ENCODE results near the gene LUC7L.
"Not testable (repeated sequence)": the region's sequence is repeated elsewhere in the genome, so short reads cannot be mapped to it uniquely, and the experiment has no call there.

LUC7L gene

DNA sequence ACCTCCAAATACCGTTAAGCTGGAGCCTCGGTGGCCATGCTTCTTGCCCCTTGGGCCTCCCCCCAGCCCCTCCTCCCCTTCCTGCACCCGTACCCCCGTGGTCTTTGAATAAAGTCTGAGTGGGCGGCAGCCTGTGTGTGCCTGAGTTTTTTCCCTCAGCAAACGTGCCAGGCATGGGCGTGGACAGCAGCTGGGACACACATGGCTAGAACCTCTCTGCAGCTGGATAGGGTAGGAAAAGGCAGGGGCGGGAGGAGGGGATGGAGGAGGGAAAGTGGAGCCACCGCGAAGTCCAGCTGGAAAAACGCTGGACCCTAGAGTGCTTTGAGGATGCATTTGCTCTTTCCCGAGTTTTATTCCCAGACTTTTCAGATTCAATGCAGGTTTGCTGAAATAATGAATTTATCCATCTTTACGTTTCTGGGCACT lies 51.8 kb downstream of the LUC7L start:
- Mint-ChIP-seq H3K9me3 (no peaks in the 10 kb centered on the region), H3K4me3 (peak overlapping the region; percentile 45), H3K27me3 (ENCODE audit: low read depth, poor library complexity) (peaks cover 66% of the 10 kb centered on the region), H3K4me1 (no peaks in the 10 kb centered on the region), H3K36me3 (ENCODE audit: low read depth) (no peaks in the 10 kb centered on the region), H3K27ac (no peak overlapping the region)
- DNase-seq, result no peak
- TF ChIP-seq, protein P1, sequence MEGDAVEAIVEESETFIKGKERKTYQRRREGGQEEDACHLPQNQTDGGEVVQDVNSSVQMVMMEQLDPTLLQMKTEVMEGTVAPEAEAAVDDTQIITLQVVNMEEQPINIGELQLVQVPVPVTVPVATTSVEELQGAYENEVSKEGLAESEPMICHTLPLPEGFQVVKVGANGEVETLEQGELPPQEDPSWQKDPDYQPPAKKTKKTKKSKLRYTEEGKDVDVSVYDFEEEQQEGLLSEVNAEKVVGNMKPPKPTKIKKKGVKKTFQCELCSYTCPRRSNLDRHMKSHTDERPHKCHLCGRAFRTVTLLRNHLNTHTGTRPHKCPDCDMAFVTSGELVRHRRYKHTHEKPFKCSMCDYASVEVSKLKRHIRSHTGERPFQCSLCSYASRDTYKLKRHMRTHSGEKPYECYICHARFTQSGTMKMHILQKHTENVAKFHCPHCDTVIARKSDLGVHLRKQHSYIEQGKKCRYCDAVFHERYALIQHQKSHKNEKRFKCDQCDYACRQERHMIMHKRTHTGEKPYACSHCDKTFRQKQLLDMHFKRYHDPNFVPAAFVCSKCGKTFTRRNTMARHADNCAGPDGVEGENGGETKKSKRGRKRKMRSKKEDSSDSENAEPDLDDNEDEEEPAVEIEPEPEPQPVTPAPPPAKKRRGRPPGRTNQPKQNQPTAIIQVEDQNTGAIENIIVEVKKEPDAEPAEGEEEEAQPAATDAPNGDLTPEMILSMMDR (IDR thresholded peaks at IDR 0.05), result no peak

DNA sequence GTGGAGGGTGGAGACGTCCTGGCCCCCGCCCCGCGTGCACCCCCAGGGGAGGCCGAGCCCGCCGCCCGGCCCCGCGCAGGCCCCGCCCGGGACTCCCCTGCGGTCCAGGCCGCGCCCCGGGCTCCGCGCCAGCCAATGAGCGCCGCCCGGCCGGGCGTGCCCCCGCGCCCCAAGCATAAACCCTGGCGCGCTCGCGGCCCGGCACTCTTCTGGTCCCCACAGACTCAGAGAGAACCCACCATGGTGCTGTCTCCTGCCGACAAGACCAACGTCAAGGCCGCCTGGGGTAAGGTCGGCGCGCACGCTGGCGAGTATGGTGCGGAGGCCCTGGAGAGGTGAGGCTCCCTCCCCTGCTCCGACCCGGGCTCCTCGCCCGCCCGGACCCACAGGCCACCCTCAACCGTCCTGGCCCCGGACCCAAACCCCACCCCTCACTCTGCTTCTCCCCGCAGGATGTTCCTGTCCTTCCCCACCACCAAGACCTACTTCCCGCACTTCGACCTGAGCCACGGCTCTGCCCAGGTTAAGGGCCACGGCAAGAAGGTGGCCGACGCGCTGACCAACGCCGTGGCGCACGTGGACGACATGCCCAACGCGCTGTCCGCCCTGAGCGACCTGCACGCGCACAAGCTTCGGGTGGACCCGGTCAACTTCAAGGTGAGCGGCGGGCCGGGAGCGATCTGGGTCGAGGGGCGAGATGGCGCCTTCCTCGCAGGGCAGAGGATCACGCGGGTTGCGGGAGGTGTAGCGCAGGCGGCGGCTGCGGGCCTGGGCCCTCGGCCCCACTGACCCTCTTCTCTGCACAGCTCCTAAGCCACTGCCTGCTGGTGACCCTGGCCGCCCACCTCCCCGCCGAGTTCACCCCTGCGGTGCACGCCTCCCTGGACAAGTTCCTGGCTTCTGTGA lies 52.5 kb downstream of the LUC7L start, which contains the start of gene HBA1:
Gene HBA1 (plus strand): TSS at position 204 of the 906 bp plus-strand sequence. CDS start 37 bp downstream, at position 241.
- H3K4me3 Mint-ChIP-seq, result peak within 1 kb of the TSS; percentile 45
- not testable (repeated sequence) for H3K9me3 Mint-ChIP-seq; H3K27ac Mint-ChIP-seq; DNase-seq; H3K36me3 Mint-ChIP-seq (ENCODE audit: low read depth); H3K4me1 Mint-ChIP-seq
- peaks cover 72% of the 10 kb centered on the region for H3K27me3 Mint-ChIP-seq (ENCODE audit: low read depth, poor library complexity)

DNA sequence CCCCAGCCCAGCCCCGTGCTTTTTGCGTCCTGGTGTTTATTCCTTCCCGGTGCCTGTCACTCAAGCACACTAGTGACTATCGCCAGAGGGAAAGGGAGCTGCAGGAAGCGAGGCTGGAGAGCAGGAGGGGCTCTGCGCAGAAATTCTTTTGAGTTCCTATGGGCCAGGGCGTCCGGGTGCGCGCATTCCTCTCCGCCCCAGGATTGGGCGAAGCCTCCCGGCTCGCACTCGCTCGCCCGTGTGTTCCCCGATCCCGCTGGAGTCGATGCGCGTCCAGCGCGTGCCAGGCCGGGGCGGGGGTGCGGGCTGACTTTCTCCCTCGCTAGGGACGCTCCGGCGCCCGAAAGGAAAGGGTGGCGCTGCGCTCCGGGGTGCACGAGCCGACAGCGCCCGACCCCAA lies 53.2 kb downstream of the LUC7L start:
- H3K4me3 Mint-ChIP-seq; DNase-seq; H3K27ac Mint-ChIP-seq; H3K36me3 Mint-ChIP-seq (ENCODE audit: low read depth); H3K9me3 Mint-ChIP-seq; H3K4me1 Mint-ChIP-seq: not testable (repeated sequence)
- H3K27me3 Mint-ChIP-seq (ENCODE audit: low read depth, poor library complexity), result peaks cover 78% of the 10 kb centered on the region

DNA sequence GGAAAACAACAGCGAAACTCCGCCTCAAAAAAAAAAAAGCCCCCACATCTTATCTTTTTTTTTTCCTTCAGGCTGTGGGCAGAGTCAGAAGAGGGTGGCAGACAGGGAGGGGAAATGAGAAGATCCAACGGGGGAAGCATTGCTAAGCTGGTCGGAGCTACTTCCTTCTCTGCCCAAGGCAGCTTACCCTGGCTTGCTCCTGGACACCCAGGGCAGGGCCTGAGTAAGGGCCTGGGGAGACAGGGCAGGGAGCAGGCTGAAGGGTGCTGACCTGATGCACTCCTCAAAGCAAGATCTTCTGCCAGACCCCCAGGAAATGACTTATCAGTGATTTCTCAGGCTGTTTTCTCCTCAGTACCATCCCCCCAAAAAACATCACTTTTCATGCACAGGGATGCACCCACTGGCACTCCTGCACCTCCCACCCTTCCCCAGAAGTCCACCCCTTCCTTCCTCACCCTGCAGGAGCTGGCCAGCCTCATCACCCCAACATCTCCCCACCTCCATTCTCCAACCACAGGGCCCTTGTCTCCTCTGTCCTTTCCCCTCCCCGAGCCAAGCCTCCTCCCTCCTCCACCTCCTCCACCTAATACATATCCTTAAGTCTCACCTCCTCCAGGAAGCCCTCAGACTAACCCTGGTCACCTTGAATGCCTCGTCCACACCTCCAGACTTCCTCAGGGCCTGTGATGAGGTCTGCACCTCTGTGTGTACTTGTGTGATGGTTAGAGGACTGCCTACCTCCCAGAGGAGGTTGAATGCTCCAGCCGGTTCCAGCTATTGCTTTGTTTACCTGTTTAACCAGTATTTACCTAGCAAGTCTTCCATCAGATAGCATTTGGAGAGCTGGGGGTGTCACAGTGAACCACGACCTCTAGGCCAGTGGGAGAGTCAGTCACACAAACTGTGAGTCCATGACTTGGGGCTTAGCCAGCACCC lies 54.0 kb downstream of the LUC7L start:
- no peaks in the 10 kb centered on the region for H3K36me3 Mint-ChIP-seq (ENCODE audit: low read depth)

DNA sequence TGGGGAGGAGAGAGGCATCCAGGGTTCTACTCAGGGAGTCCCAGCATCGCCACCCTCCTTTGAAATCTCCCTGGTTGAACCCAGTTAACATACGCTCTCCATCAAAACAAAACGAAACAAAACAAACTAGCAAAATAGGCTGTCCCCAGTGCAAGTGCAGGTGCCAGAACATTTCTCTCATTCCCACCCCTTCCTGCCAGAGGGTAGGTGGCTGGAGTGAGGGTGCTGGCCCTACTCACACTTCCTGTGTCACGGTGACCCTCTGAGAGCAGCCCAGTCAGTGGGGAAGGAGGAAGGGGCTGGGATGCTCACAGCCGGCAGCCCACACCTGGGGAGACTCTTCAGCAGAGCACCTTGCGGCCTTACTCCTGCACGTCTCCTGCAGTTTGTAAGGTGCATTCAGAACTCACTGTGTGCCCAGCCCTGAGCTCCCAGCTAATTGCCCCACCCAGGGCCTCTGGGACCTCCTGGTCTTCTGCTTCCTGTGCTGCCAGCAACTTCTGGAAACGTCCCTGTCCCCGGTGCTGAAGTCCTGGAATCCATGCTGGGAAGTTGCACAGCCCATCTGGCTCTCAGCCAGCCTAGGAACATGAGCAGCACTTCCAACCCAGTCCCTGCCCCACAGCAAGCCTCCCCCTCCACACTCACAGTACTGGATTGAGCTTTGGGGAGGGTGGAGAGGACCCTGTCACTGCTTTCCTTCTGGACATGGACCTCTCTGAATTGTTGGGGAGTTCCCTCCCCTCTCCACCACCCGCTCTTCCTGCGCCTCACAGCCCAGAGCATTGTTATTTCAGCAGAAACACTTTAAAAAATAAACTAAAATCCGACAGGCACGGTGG lies 55.1 kb downstream of the LUC7L start:
- peaks cover 85% of the 10 kb centered on the region for H3K27me3 Mint-ChIP-seq (ENCODE audit: low read depth, poor library complexity)
- not testable (repeated sequence) for DNase-seq; H3K36me3 Mint-ChIP-seq (ENCODE audit: low read depth); H3K27ac Mint-ChIP-seq; H3K4me1 Mint-ChIP-seq; H3K9me3 Mint-ChIP-seq; H3K4me3 Mint-ChIP-seq

More for the DNA sequence above, 54.0 kb downstream of the LUC7L start:
- Mint-ChIP-seq H3K9me3 (no peaks in the 10 kb centered on the region), H3K4me3 (no peak overlapping the region), H3K27me3 (ENCODE audit: low read depth, poor library complexity) (peaks cover 83% of the 10 kb centered on the region), H3K4me1 (no peaks in the 10 kb centered on the region), H3K27ac (no peak overlapping the region)
- no peak for DNase-seq
- TF ChIP-seq, protein P1 (IDR thresholded peaks at IDR 0.05), result no peak

DNA sequence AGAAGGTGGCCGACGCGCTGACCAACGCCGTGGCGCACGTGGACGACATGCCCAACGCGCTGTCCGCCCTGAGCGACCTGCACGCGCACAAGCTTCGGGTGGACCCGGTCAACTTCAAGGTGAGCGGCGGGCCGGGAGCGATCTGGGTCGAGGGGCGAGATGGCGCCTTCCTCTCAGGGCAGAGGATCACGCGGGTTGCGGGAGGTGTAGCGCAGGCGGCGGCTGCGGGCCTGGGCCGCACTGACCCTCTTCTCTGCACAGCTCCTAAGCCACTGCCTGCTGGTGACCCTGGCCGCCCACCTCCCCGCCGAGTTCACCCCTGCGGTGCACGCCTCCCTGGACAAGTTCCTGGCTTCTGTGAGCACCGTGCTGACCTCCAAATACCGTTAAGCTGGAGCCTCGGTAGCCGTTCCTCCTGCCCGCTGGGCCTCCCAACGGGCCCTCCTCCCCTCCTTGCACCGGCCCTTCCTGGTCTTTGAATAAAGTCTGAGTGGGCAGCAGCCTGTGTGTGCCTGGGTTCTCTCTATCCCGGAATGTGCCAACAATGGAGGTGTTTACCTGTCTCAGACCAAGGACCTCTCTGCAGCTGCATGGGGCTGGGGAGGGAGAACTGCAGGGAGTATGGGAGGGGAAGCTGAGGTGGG lies 55.9 kb downstream of the LUC7L start:
- H3K9me3 Mint-ChIP-seq; H3K27ac Mint-ChIP-seq; H3K4me1 Mint-ChIP-seq; H3K36me3 Mint-ChIP-seq (ENCODE audit: low read depth); DNase-seq; H3K4me3 Mint-ChIP-seq: not testable (repeated sequence)
- peaks cover 85% of the 10 kb centered on the region for H3K27me3 Mint-ChIP-seq (ENCODE audit: low read depth, poor library complexity)

DNA sequence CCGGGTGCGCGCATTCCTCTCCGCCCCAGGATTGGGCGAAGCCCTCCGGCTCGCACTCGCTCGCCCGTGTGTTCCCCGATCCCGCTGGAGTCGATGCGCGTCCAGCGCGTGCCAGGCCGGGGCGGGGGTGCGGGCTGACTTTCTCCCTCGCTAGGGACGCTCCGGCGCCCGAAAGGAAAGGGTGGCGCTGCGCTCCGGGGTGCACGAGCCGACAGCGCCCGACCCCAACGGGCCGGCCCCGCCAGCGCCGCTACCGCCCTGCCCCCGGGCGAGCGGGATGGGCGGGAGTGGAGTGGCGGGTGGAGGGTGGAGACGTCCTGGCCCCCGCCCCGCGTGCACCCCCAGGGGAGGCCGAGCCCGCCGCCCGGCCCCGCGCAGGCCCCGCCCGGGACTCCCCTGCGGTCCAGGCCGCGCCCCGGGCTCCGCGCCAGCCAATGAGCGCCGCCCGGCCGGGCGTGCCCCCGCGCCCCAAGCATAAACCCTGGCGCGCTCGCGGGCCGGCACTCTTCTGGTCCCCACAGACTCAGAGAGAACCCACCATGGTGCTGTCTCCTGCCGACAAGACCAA lies 56.8 kb downstream of the LUC7L start, which contains the start of gene HBA2:
Gene HBA2 (plus strand): TSS at position 503 of the 568 bp plus-strand sequence. CDS start 37 bp downstream, at position 540.
- DNase-seq; H3K4me3 Mint-ChIP-seq; H3K9me3 Mint-ChIP-seq; H3K27ac Mint-ChIP-seq; H3K4me1 Mint-ChIP-seq; H3K36me3 Mint-ChIP-seq (ENCODE audit: low read depth): not testable (repeated sequence)
- H3K27me3 Mint-ChIP-seq (ENCODE audit: low read depth, poor library complexity), result peaks cover 85% of the 10 kb centered on the region

Data from nephron progenitor cell (in vitro differentiated cells).